ENCODE results near the gene DENND4A. TPM values are rescaled to one million over a fixed set of nuclear protein-coding genes. Genes with fewer than 3 reads are reported as not detected.
A peak's percentile ranks its signal among the peaks of the same experiment; 100 is the strongest.
"Not testable (repeated sequence)": the region's sequence is repeated elsewhere in the genome, so short reads cannot be mapped to it uniquely, and the experiment has no call there.

DENND4A gene
- total RNA-seq, 1 donor from 2014 or later = 24.1 TPM

- DNase-seq (ENCODE audit: low spot score) = no peak
These were observed 27.5 kb upstream of the DENND4A start for GRCh38 chr15:65819563-65819960.

- peak; percentile 57 for DNase-seq (ENCODE audit: low spot score)
These were observed 27.0 kb upstream of the DENND4A start for GRCh38 chr15:65818927-65819562.

GRCh38 chr15:65816441-65816840 is 24.3 kb upstream of the DENND4A start:
- DNase-seq (ENCODE audit: low spot score) = no peak

GRCh38 chr15:65816008-65816407 is 23.9 kb upstream of the DENND4A start:
- not testable (repeated sequence) for DNase-seq (ENCODE audit: low spot score)

- DNase-seq (ENCODE audit: low spot score) = not testable (repeated sequence)
These were observed 22.2 kb upstream of the DENND4A start for GRCh38 chr15:65814271-65814670.

GRCh38 chr15:65812916-65813315 is 20.8 kb upstream of the DENND4A start:
- DNase-seq (ENCODE audit: low spot score) = no peak

- DNase-seq (ENCODE audit: low spot score) = no peak
These were observed 20.4 kb upstream of the DENND4A start for GRCh38 chr15:65812467-65812866.

- no peak for DNase-seq (ENCODE audit: low spot score)
These were observed 19.7 kb upstream of the DENND4A start for GRCh38 chr15:65811835-65812234.

- not testable (repeated sequence) for DNase-seq (ENCODE audit: low spot score)
These were observed 19.1 kb upstream of the DENND4A start for GRCh38 chr15:65811011-65811733.

- DNase-seq (ENCODE audit: low spot score) = no peak
These were observed 14.3 kb upstream of the DENND4A start for GRCh38 chr15:65806397-65806796.

GRCh38 chr15:65805019-65805745 is 13.1 kb upstream of the DENND4A start:
- no peak for DNase-seq (ENCODE audit: low spot score)

- DNase-seq (ENCODE audit: low spot score) = peak; percentile 35
These were observed 12.3 kb upstream of the DENND4A start for GRCh38 chr15:65804252-65804931.

GRCh38 chr15:65801229-65801805 is 9.2 kb upstream of the DENND4A start:
- DNase-seq (ENCODE audit: low spot score) = no peak

- DNase-seq (ENCODE audit: low spot score) = peak; percentile 58
These were observed 4.6 kb upstream of the DENND4A start for GRCh38 chr15:65796610-65797078.

- no peak for DNase-seq (ENCODE audit: low spot score)
These were observed 3.6 kb upstream of the DENND4A start for GRCh38 chr15:65795663-65796216.

GRCh38 chr15:65793818-65794104 is 1.7 kb upstream of the DENND4A start:
- DNase-seq (ENCODE audit: low spot score) = no peak

- no peak for DNase-seq (ENCODE audit: low spot score)
These were observed 1.1 kb upstream of the DENND4A start for GRCh38 chr15:65792988-65793817.

GRCh38 chr15:65791335-65792137 is 557 bp downstream of the DENND4A start:
- peak; percentile 61 for DNase-seq (ENCODE audit: low spot score)

GRCh38 chr15:65790694-65791334 is 1.3 kb downstream of the DENND4A start:
- DNase-seq (ENCODE audit: low spot score) = peak; percentile 40
